HG03432 (cell line): ENCODE data around the gene DBI.
"Not testable (repeated sequence)": the region's sequence is repeated elsewhere in the genome, so short reads cannot be mapped to it uniquely, and the experiment has no call there.

Source experiments
- ATAC-seq: cut with Tn5 transposase; IDR thresholded peaks from one replicate; pipeline ENCODE4 v1.9.1; 2021; ENCODE audit warnings: mild to moderate bottlenecking, moderate library complexity; ENCODE audit not compliant: unreplicated experiment

The DBI gene

DNA sequence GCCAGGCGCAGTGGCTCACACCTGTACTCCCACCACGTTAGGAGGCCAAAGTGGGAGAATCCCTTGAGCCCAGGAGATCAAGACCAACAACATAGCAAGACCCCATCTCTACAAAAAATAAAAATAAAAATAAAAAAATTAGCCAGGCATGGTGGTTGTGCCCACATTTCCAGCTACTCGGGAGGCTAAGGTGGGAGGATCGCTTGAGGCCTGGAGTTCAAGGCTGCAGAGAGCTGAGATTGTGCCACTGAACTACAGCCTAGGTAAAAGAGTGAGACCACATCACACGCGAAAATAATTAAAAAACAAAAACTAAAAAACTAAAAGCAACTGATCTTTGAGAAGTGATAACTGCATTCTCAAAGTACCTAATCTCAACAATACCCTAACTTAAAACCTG is 2.0 kb upstream of the DBI start:
- no peak for ATAC-seq

DNA sequence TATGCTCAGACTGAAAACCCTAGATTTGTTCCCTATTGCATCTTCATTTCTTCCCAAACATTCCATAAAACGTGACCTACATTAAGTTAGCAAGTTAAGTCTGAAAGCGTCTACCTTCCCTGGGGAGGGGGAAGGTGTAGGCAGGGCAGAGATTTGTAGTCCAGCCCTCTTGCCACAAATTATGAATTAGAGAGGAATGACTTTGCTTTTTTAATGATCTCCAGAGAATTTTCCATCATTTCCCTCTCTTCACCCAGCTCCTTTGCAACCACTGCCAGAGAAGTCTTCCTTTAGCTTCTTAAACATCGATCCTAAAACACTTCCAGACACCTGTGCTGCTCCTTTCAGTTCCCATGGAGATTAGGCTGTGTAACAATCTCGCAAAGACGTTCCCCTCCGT is 1.3 kb upstream of the DBI start:
- no peak for ATAC-seq

DNA sequence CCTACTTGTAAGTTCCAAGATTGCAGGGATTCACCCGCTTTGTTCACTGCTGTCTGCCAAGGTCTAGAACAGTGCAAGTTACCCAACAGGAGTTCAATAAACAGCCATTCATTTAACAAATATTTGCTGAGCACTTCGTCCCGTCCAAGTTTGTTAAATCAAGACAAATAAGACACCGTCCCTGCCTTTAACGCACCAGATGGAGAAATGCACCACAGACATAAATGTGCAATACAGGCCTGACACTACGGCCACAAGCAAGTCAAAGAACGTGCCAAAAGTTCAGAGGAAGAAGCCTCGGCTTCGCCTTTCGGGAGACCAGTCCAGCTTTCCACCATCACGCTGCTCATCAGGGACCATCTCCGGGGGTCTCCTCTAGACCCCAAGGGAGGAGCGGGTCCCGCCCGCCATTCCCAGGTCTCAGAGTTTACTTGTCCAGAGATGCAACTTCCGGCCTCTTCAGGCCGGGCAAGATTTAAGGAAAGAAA is 572 bp upstream of the DBI start:
- peak; percentile 1 for ATAC-seq

DNA sequence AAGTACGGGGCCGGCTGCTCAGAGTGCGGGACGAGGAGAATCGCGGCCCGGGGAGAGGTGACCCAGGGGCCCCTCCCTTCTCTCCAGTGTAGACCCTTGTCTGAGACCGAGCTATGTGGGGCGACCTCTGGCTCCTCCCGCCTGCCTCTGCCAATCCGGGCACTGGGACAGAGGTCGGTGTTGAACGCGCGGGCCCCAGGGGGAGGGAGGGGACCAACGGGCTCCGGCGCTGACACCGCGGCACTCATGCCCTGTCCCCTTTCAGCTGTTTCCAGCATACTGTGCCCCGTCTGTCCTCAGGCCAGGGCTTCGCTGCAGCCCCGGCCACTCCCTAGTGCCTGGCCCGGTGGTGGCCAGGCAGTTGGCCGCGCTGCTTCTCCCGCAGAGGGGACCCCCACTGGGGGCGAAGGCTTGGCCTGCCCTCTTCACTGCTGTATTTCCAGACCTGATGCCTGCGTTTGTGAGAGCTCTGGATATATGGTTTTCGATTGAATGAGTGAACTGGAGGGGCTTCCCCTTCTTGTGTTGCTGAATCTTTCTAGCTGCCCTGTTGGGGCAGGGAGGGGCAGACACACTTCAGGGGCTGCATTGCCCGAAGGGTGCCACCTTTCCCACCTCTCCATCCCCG is 809 bp downstream of the DBI start:
- ATAC-seq = peak; percentile 45

DNA sequence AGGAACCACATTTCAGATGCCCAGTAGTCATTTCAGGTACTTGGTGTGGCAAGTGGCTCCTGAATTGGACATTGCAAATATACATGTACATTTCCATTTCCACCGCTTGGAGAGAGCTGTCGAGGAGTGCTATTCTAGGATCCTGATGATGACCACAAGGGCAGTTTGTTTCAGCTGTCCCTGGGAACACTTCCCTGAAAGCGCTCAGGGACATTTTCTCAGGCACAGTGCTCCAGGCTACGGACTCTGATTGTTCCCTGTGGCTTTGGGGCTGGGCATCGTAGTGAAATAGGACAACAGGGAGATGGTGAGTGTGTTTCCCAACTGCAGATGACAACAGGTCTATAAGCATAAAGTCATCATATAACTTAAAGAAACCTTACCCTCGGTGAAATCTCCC is 3.1 kb downstream of the DBI start:
- ATAC-seq = no peak

DNA sequence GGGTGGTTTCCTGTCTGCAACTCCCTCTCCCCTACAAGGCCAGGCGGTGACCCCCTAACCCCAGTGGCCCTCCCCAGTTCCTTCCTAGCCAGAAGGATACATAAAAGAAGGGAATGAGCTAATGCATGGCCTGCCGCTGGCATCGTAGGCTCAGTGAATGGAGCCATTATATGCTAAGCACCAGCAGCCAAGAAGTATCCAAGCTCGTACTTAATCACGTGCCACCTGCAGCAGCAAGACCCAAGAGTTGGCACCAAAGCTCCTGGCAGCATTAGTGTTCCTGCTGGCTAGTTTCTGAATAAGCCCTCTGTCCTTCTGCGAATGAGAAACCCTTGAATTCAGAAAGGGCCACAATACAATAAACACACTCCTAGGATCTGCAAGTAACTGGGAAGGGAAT is 4.3 kb downstream of the DBI start:
- ATAC-seq = no peak

DNA sequence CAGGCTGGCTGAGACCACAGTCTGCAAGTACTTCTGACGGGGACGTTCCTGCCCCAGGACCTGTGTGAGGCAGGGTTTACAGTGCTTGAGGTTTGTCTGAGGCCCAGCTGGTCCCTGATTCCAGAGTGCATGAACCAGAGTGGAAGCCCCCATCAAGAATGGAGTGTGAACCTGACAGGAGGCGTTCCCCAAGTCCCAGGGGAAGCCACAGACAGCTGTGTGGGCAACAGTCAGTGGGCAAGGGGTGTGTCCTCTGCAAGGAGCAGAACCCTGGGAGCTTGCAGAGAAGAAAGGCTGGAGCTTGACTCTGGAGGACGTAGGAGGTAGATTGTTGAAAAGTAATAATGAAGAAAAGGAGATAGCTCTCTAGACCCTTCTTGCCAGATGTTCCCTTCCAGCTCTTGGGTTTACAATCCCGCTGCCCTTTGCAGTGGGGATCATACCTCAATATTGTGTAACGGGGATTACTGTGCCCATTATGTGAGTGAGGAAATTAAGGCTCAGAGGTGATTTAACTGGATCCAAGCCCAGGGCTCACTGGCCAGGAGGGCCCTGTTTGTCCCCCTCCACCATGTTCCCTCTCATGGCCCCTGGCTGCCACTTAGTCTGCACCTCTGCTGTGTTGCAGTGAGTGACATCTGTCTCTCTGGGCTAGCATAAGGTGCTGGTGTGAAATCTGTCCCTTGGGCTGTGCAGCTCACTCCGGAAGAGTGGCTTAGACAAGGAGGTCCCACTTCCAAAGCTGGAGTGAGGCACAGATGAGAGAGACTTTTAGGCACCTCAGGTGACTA is 6.2 kb downstream of the DBI start:
- ATAC-seq = no peak

DNA sequence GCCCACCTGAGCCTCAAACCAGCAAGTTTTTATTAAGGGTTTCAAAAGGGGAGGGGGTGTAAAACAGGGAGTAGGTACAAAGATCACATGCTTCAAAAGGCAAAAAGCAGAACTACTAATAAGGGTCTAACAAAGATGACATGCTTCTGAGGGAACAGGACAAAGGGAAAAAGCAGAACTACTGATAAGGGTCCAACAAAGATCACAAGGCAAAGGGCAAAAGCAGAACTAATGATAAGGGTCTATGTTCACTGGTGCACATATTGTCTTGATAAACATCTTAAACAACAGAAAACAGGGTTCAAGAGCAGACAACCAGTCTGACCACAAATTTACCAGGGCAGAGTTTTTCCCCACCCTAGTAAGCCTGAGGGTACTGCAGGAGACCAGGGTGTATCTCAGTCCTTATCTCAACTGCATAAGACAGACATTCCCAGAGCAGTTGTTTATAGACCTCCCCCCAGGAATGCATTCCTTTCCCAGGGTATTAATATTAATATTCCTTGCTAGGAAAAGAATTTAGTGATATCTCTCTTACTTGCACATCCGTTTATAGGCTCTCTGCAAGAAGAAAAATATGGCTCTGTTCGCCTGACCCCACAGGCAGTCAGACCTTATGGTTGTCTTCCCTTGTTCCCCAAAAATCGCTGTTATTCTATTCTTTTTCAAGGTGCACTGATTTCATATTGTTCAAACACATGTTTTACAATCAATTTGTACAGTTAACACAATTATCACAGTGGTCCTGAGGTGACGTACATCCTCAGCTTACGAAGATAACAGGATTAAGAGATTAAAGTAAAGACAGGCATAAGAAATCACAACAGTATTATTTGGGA is 7.3 kb downstream of the DBI start:
- ATAC-seq = not testable (repeated sequence)

DNA sequence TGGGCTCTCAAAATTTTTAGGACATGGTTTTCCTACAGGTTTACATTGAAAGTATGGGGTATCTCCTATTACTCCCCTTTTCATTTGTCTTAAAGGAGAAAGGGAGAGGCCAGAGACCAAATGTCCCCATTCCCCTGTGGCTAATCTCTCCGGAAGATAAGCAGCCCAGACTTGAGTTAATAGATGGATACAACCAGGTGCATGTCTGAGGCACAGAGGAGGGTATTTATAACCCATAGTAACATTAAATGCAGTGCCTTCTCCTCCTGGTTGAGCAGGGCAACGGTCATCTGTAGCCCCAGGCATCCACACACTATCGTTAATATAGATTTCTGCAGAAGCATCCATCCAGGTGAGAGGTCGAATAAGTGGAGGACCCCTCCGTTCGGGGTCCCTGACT is 9.6 kb downstream of the DBI start:
- not testable (repeated sequence) for ATAC-seq

DNA sequence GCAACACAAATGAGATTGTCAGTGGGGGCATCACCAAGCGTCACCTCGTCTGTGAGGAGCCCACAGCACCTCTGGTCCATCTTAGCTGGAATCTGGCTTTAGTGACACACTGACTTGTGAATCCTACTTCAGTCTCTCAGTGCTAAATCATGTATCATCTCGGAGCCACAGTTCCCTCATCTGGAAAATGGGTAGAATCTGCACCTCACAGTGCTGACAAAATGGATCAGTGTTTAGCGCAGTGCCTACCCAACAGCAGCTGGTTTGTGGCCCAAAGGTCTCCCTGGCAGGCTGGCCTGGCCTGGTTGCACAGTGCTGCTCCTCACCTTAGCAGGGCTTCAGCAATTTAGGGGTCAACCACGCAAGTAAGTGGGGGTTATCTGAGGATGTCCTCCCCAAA is 10.0 kb downstream of the DBI start:
- ATAC-seq = no peak

DNA sequence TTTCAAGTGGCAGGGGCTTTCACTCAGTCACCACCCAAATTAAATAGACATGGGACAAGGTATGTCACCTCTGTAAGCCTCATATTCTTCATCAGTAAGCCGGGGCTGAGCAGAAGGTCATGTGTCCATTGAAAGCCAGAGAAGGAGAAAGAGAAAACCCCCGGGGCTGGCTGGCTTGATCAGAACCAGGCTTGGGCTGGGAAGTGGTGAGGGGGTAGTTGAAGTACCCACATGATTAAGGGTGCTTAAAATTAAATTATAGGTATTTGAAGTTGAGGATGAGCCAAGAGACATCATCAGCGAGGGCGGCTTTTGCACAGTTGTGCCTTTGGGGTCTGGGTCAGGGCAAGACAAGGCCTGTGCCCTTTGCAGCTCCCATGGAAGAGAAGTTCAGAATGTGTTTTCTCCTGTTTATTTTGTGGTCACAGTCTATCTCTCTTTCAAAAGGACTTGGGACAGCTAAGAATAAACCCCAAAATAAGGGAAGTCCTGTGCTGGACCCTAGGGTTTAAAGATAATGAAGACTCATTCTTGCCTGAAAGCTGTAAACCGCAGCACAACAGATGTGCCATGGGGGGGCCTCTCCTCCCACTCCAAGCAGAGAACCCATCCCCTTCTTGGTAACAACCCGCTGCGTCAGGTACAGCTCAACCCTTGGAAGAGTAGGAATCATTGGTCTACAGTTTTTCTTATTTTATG is 10.7 kb downstream of the DBI start:
- ATAC-seq = no peak

DNA sequence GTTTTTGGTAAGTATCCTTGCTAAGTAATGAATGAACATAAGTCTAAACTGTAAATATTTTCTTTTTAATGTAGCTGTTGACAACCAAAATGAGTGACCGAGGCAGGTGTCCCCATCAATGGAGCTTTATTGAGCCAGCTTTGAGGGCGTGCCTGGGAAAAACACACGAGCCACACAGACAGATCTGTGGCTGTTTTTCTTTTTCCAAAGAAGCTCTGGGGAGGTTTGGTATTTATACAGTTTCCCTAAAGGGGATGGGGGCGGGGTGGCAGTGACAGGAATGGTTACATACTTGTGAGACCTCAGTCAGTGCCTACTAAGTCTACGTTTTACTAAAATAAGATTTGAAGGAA is 11.2 kb downstream of the DBI start:
- ATAC-seq = no peak

DNA sequence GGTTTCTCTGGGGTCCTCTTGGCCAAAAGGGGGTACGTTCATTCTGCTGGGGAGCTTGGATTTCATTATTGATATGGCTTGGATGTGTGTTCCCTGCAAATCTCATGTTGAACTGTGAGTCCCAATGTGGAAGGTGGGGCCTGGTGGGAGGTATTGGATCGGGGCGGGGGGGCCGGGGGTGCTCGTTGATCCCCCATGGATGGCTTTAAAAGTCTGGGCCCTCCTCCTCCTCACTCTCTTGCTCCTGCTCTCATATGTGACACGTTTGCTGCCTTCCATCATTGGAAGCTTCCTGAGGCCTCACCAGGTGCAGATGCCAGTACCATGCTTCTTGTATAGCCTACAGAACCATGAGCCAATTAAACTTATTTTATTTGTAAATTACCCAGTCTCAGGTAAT is 11.8 kb downstream of the DBI start:
- no peak for ATAC-seq

DNA sequence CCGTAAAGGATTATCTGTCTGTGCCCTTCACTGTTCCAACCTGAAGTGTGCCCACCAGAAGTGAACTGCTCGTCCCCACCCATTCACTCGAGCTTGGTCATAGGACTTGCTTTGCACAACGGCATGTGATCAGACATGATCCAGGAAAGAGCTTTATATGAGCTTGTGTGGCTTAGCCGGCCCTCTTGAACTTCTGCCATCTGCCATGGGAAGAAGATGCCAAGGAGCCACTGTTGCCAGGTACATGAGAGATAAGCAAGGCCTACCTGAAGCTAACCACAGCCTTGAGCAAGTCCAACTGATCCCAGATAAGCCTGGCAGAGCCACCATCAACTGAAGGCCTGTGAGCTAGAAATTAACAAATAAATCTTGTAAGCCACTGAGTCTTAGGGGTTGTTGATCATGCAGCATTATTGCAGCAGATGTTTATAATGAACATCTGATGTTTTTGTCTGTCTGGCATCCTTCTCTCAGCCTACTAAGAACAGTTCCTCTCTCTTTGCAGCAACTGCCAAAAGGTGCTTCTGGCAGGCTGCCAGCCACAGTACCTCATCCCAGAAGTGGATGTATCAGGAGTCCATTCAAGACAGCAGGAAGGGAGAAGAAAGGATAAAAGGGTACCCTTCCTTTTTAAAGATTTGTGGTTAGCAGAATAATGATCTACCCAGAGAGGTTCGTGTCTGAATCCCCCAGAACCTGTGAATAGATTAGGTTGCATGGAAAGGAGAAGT is 16.8 kb downstream of the DBI start:
- no peak for ATAC-seq

DNA sequence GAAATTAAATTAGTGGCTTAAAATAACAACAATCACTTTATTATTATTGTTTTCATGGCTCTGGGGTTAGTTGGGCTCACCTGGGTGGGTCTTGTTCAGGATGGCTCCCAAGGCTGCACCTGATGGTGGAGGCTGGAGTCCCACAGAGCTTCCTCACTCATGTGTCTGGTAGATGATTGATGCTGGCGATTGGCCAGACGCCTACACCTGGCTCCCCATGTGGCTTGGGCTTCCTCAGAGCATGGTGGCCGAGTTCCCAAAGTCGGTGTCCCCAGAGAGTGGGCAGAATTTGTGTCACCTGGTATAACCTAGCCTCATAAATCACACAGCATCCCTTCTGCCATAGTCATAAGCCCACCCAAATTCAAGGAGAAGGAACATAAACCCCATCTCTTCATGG is 18.2 kb downstream of the DBI start:
- ATAC-seq = no peak

DNA sequence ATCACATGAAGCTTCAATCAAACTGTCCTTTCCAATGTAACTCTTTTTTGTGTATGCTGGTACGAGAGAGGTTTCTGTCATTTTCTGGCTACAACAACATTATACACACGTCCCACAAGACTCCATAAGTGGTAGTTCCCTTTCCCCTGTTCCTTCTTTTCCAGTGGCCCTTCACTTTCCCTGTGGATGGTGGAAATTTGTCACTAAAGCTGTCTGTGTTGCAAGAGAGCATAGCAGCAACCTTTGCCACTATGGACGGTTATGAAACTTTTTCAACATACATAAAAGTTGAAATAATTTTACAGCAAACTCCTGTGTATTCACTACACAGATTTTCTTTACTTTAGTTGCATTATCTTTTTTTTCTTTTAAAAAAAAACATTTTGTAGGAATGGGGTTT is 18.7 kb downstream of the DBI start:
- no peak for ATAC-seq

DNA sequence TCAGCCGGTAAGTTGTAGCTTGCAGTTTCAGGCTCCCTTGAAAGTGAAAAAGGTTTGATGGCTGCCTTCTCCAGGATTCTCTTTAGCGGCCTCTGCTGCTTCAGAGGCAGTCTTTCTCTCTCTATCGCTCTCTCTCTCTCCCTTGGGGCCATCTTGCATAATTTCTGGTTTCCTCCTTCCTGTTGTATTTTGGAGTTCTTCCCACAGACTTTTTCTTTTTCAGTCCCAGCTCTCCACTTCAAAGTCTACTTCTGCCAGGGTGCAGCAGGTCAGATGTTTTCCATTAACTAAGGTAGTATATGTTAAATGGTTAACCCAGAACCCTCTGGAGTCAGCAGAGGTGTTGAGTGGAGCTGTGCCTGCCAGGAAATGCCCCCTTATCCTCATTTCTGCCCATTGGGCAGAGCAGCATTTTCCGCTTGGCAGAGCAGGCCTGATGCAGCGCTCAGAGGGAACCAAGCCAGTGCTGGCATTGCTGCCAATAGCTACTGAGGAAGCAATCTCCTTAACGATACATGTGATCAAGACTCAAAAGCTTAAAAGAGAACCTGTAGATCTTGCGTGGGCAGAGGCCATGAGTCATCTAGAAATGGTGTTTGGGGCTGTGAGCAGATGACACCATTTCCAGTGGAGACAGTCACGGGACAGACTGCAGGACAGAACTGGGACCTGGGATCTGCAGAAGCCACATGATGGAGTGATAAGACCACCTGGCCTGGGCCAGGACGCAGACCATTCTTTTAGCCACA is 20.8 kb downstream of the DBI start:
- ATAC-seq = peak; percentile 86

DNA sequence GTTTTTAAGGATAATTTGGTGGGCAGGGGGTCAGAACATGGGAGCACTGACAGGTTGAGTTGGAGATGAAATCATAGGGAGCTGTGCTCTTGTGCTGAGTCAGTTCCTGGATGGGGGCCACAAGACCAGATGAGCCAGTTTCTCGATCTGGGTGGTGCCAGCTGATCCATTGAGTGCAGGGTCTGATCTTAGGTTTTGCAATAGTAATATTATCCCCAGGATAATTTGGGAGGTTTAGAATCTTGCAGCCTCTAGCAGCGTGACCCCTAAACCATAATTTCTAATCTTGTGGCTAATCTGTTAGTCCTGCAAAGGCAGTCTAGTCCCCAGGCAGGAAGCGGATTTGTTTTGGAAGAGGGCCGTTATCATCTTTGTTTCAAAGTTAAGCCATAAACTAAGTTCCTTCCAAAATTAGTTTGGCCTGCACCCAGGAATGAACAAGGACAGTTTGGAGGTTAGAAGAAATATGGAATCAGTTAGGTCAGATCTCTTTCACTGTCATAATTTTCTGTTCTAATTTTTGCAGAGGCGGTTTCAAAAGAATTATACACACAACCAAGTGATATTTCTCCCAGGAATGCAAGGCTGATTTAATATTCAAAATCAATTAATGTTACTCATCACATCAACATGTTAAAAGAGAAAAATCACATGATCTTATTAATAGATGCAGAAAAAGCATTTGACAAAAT is 23.0 kb downstream of the DBI start:
- ATAC-seq = no peak
